Osteocyte (in vitro differentiated cells): ENCODE data around the gene IFITM2. TPM values are rescaled to one million over a fixed set of nuclear protein-coding genes. Genes with fewer than 3 reads are reported as not detected.

Source experiments
- DNase-seq: peaks from one replicate; pipeline ENCODE4 v3.0.0; 2021; ENCODE audit warnings: mixed read lengths; ENCODE audit not compliant: unreplicated experiment; ENCODE audit errors: extremely low spot score
- H3K27ac Mint-ChIP-seq: one replicate; pipeline ENCODE4 v1.8.0; 2021; ENCODE audit warnings: mild to moderate bottlenecking, mixed read lengths; ENCODE audit not compliant: unreplicated experiment
- H3K27me3 Mint-ChIP-seq: one replicate; pipeline ENCODE4 v1.8.0; 2021; ENCODE audit warnings: mixed read lengths; ENCODE audit not compliant: unreplicated experiment
- H3K36me3 Mint-ChIP-seq: one replicate; pipeline ENCODE4 v1.8.0; 2021; ENCODE audit warnings: mixed read lengths; ENCODE audit not compliant: unreplicated experiment
- H3K4me1 Mint-ChIP-seq: one replicate; pipeline ENCODE4 v1.8.0; 2021; ENCODE audit warnings: mixed read lengths; ENCODE audit not compliant: unreplicated experiment
- H3K4me3 Mint-ChIP-seq: one replicate; pipeline ENCODE4 v1.8.0; 2021; ENCODE audit warnings: mild to moderate bottlenecking, moderate library complexity, mixed read lengths; ENCODE audit not compliant: unreplicated experiment
- H3K9me3 Mint-ChIP-seq: one replicate; pipeline ENCODE4 v1.8.0; 2021; ENCODE audit warnings: mixed read lengths; ENCODE audit not compliant: unreplicated experiment
- total RNA-seq: library from RNA; stranded (reverse); gene quantifications from 2 replicates; pipeline ENCODE4 v1.2.1, GENCODE V29; 2021
- TF ChIP-seq, protein P1 (sequence below): fragments of 200-600 bp; sonication (generic); IDR thresholded peaks from 2 replicates; pipeline ENCODE4 v1.5.0; 2021; ENCODE audit warnings: antibody characterized with exemption, mild to moderate bottlenecking, moderate library complexity

Gene IFITM2
- total RNA-seq, 1 donor from 2014 or later = 698 TPM

DNA sequence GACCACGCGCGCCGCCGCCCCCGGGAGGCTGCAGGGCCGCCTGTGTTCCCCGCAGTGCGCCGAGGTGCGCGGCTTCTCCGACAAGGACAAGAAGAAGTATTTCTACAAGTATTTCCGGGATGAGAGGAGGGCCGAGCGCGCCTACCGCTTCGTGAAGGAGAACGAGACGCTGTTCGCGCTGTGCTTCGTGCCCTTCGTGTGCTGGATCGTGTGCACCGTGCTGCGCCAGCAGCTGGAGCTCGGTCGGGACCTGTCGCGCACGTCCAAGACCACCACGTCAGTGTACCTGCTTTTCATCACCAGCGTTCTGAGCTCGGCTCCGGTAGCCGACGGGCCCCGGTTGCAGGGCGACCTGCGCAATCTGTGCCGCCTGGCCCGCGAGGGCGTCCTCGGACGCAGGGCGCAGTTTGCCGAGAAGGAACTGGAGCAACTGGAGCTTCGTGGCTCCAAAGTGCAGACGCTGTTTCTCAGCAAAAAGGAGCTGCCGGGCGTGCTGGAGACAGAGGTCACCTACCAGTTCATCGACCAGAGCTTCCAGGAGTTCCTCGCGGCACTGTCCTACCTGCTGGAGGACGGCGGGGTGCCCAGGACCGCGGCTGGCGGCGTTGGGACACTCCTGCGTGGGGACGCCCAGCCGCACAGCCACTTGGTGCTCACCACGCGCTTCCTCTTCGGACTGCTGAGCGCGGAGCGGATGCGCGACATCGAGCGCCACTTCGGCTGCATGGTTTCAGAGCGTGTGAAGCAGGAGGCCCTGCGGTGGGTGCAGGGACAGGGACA, 26.7 kb upstream of the IFITM2 start:
- H3K4me1 Mint-ChIP-seq = no peaks in the 10 kb centered on the region
- DNase-seq = no peak
- TF ChIP-seq, protein P1, sequence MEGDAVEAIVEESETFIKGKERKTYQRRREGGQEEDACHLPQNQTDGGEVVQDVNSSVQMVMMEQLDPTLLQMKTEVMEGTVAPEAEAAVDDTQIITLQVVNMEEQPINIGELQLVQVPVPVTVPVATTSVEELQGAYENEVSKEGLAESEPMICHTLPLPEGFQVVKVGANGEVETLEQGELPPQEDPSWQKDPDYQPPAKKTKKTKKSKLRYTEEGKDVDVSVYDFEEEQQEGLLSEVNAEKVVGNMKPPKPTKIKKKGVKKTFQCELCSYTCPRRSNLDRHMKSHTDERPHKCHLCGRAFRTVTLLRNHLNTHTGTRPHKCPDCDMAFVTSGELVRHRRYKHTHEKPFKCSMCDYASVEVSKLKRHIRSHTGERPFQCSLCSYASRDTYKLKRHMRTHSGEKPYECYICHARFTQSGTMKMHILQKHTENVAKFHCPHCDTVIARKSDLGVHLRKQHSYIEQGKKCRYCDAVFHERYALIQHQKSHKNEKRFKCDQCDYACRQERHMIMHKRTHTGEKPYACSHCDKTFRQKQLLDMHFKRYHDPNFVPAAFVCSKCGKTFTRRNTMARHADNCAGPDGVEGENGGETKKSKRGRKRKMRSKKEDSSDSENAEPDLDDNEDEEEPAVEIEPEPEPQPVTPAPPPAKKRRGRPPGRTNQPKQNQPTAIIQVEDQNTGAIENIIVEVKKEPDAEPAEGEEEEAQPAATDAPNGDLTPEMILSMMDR = no peak

DNA sequence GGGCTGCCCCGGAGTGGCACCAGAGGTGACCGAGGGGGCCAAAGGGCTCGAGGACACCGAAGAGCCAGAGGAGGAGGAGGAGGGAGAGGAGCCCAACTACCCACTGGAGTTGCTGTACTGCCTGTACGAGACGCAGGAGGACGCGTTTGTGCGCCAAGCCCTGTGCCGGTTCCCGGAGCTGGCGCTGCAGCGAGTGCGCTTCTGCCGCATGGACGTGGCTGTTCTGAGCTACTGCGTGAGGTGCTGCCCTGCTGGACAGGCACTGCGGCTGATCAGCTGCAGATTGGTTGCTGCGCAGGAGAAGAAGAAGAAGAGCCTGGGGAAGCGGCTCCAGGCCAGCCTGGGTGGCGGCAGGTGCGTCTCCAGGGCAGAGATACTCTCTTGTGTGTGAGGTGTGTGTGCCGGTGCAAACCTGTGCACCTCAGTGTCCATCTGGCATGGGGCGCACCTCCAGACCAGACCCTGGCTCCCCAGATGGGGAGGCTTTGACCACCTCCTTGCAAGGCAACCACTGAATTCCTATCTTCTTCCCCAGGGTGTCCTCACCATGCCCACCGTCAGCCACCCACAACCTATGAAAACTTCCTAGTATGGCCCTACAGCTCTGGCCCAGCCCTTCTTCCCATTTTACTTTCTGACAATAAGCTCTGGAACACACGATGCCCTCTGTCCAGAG, 26.0 kb upstream of the IFITM2 start:
- Mint-ChIP-seq H3K36me3 (no peaks in the 10 kb centered on the region), H3K9me3 (peaks cover 2% of the 10 kb centered on the region), H3K27ac (no peak overlapping the region), H3K4me1 (no peaks in the 10 kb centered on the region), H3K4me3 (no peak overlapping the region), H3K27me3 (peaks cover 10% of the 10 kb centered on the region)
- TF ChIP-seq, protein P1 = no peak
- no peak for DNase-seq

More for the DNA sequence above, 26.7 kb upstream of the IFITM2 start:
- Mint-ChIP-seq H3K27me3 (peaks cover 17% of the 10 kb centered on the region), H3K27ac (no peak overlapping the region), H3K4me3 (no peak overlapping the region), H3K9me3 (peaks cover 9% of the 10 kb centered on the region), H3K36me3 (no peaks in the 10 kb centered on the region)

DNA sequence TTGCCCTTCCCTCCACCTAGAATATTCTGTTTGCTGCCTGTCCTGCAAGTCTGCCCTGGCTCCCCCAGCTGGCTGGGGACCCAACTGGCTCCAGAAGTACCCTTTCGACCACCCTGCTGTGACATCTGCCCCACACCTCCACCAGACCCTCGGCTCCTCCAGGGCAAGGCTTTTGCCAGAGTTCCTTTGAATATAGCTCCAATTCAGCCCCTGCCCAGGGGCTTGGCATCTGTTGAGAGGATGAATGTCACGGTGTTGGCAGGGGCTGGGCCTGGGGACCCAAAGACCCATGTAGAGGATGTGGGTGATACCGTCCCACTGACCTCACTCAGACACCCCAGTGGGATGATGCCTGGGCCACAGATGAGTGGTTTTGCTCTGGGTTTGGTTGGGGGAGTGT, 25.4 kb upstream of the IFITM2 start:
- no peak overlapping the region for H3K4me3 Mint-ChIP-seq
- no peak overlapping the region for H3K27ac Mint-ChIP-seq
- TF ChIP-seq, protein P1 = no peak
- no peaks in the 10 kb centered on the region for H3K36me3 Mint-ChIP-seq
- DNase-seq = no peak
- H3K4me1 Mint-ChIP-seq = peaks cover 3% of the 10 kb centered on the region
- H3K27me3 Mint-ChIP-seq = peaks cover 6% of the 10 kb centered on the region
- no peaks in the 10 kb centered on the region for H3K9me3 Mint-ChIP-seq

DNA sequence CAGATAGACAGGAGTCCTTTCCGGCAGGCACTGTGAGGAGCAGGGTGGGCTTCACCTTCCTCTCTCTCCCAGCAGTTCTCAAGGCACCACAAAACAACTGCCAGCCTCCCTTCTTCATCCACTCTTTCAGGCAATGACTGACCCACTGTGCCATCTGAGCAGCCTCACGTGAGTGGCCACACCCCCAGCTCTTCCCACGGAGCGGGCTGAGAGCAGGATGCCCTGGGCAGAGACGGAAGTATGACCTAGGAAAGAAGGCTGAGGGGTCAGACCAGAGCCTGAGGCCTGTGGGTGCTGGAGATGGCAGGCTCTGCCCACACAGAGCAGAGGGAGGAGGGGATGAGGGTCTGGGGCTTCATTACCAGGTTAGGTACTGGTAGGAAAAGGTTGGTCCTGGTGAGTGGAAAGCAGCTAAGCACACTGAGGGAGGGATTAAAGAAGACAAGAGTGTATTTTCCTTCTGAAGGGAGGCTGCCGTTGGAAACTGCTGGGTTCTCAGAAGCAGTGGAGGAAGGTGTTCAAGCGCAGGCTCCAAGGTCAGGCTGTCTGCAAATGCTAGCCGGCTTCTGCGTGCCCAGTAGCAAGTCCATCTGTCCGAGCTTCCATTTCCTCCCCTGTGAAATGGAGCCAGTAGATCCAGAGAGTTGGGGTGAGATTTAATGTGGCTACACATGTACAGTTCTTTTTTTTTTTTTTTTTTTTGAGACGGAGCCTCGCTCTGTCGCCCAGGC, 24.8 kb upstream of the IFITM2 start:
- Mint-ChIP-seq H3K4me1 (peaks cover 4% of the 10 kb centered on the region), H3K36me3 (no peaks in the 10 kb centered on the region), H3K27me3 (peaks cover 4% of the 10 kb centered on the region), H3K9me3 (no peaks in the 10 kb centered on the region), H3K4me3 (no peak overlapping the region), H3K27ac (no peak overlapping the region)
- no peak for DNase-seq
- TF ChIP-seq, protein P1 = no peak
